Liver (tissue), 3 donors: Measurements from ENCODE around the gene ETFRF1.

Experiments used
- CTCF ChIP-seq: fragments of 150-350 bp; IDR thresholded peaks from 2 replicates; pipeline ENCODE4 v1.5.1; 2017; ENCODE audit warnings: improper control_type of control experiment, low read depth, low read length; ENCODE audit not compliant: missing input control
- JUND ChIP-seq, 2 donors: IDR thresholded peaks; 2 replicates each; pipeline ENCODE4 v1.6.1; 2016; ENCODE audit warnings: antibody characterized with exemption in 2 of 2
- donor health status: healthy.
- donor health status: healthy.

- no peak for TF ChIP-seq JUND (IDR thresholded peaks at IDR 0.05)
- TF ChIP-seq CTCF = no peak
Observed at GRCh38 chr12:25190793-25191192, 4.2 kb upstream of the ETFRF1 start.
